Naive thymus-derived CD4-positive, alpha-beta T cell (primary cell): ENCODE measurements around the gene PRPS1L1. TPM values are rescaled to one million over a fixed set of nuclear protein-coding genes. Genes with fewer than 3 reads are reported as not detected.

Experiments
- ATAC-seq: fragments of 150-1000 bp; cut with Tn5 transposase; 2 replicates; pipeline ENCODE4 v1.10.0; 2021; ENCODE audit warnings: mild to moderate bottlenecking, moderate library complexity
- CTCF ChIA-PET: fragments of 350-600 bp; sonication (Branson Sonifier 250); formaldehyde crosslinking; loops from one replicate; lab custom pipeline; 2021; ENCODE audit warnings: antibody characterized with exemption; lab: Charles Lee
- POLR2A ChIA-PET: fragments of 350-600 bp; sonication (Branson Sonifier 250); formaldehyde crosslinking; loops from one replicate; lab custom pipeline; 2021; ENCODE audit warnings: antibody characterized with exemption, inconsistent platforms; lab: Charles Lee
- DNase-seq, 9 donors: peaks; one replicate each; pipeline versions ENCODE4 v3.0.0 to v3.0.0-alpha.2; 2020 to 2022; ENCODE audit warnings: mixed read lengths in 1 of 9
- H3K27ac ChIP-seq: one replicate; pipeline ENCODE4 v1.7.0; 2013; ENCODE audit warnings: mild to moderate bottlenecking, low read depth, low read length, moderate library complexity
- H3K27me3 ChIP-seq, 2 donors: one replicate each; pipeline ENCODE4 v1.7.0; 2013; ENCODE audit warnings: low read length in 2 of 2, mild to moderate bottlenecking in 2 of 2, moderate library complexity in 2 of 2; ENCODE audit not compliant: control insufficient read depth in 2 of 2, insufficient read depth in 2 of 2
- H3K36me3 ChIP-seq, 3 experiments: 1 replicate in 2 of 3; 2 replicates in 1 of 3; pipeline ENCODE4 v1.7.0; 2013; ENCODE audit warnings: low read length in 3 of 3, mild to moderate bottlenecking in 3 of 3, moderate library complexity in 1 of 3; ENCODE audit not compliant: insufficient read depth in 3 of 3, control insufficient read depth in 2 of 3
- H3K4me1 ChIP-seq, 2 donors: one replicate each; pipeline ENCODE4 v1.7.0; 2013; ENCODE audit warnings: low read length in 2 of 2, mild to moderate bottlenecking in 2 of 2, moderate library complexity in 1 of 2; ENCODE audit not compliant: control insufficient read depth in 2 of 2, insufficient read depth in 2 of 2
- H3K4me3 ChIP-seq: 2 replicates; pipeline ENCODE4 v1.7.0; 2013; ENCODE audit warnings: mild to moderate bottlenecking, low read length
- H3K9me3 ChIP-seq, 3 experiments: 1 replicate in 2 of 3; 2 replicates in 1 of 3; pipeline ENCODE4 v1.7.0; 2013; ENCODE audit warnings: low read length in 3 of 3; ENCODE audit not compliant: control insufficient read depth in 2 of 3
- H3K27ac Mint-ChIP-seq, 9 donors: one replicate each; pipeline ENCODE4 v1.8.0; 2020 to 2022; ENCODE audit warnings: mixed read lengths in 9 of 9, mild to moderate bottlenecking in 8 of 9, moderate library complexity in 5 of 9, inconsistent platforms in 2 of 9
- H3K27me3 Mint-ChIP-seq, 5 donors: one replicate each; pipeline ENCODE4 v1.8.0; 2021 to 2022; ENCODE audit warnings: mixed read lengths in 5 of 5, mild to moderate bottlenecking in 1 of 5
- H3K36me3 Mint-ChIP-seq, 5 donors: one replicate each; pipeline ENCODE4 v1.8.0; 2020 to 2022; ENCODE audit warnings: mixed read lengths in 5 of 5, mild to moderate bottlenecking in 3 of 5, inconsistent platforms in 1 of 5
- H3K4me1 Mint-ChIP-seq, 7 donors: one replicate each; pipeline ENCODE4 v1.8.0; 2020 to 2022; ENCODE audit warnings: mixed read lengths in 7 of 7, mild to moderate bottlenecking in 3 of 7, inconsistent platforms in 1 of 7
- H3K4me3 Mint-ChIP-seq, 10 donors: one replicate each; pipeline ENCODE4 v1.8.0; 2020 to 2022; ENCODE audit warnings: mild to moderate bottlenecking in 10 of 10, mixed read lengths in 10 of 10, moderate library complexity in 6 of 10, inconsistent platforms in 2 of 10
- H3K9me3 Mint-ChIP-seq, 11 donors: one replicate each; pipeline ENCODE4 v1.8.0; 2020 to 2022; ENCODE audit warnings: mixed read lengths in 11 of 11, mild to moderate bottlenecking in 4 of 11, inconsistent platforms in 1 of 11, moderate library complexity in 1 of 11
- intact Hi-C, 2 donors: fragments of 100-400 bp; cut with micrococcal nuclease; formaldehyde crosslinking; loops; one replicate each; pipeline ENCODE4 v1.15.1; 2023
- polyA plus RNA-seq, 2 donors: library from polyadenylated mRNA; unstranded; fragments of 300-500 nt; fragmentation: Illumina TruSeq; gene quantifications; one replicate each; pipeline ENCODE4 v1.2.3, GENCODE V29; 2021
- total RNA-seq, 6 experiments: library from RNA in 5 of 6; stranded (reverse) in 5 of 6; gene quantifications; 1 replicate in 5 of 6; 2 replicates in 1 of 6; pipeline ENCODE4 v1.2.3 and lab custom pipeline; 2021 to 2026

The PRPS1L1 gene
- total and polyA plus RNA-seq, 7 experiments from 2014 or later: not detected

GRCh38 chr7:17976952-17977351, 50.7 kb downstream of the PRPS1L1 start:
- CTCF ChIA-PET: no interaction called here
- no peak overlapping the region for H3K27ac Mint-ChIP-seq
- intact Hi-C loops: no loop called here
- Histone ChIP-seq H3K27me3 (no peaks in the 10 kb centered on the region), H3K27ac (no peak overlapping the region), H3K9me3 (no peaks in the 10 kb centered on the region), H3K4me1 (no peaks in the 10 kb centered on the region), H3K4me3 (no peak overlapping the region), H3K36me3 (no peaks in the 10 kb centered on the region)
- ATAC-seq (no peak), DNase-seq (no peak)
- no peaks in the 10 kb centered on the region for H3K36me3 Mint-ChIP-seq
- no peaks in the 10 kb centered on the region for H3K4me1 Mint-ChIP-seq
- POLR2A ChIA-PET: no interaction called here
- no peak overlapping the region for H3K4me3 Mint-ChIP-seq
- peaks cover 0 to 12% (median 4%) of the 10 kb centered on the region in 5 donors for H3K27me3 Mint-ChIP-seq
- H3K9me3 Mint-ChIP-seq: no peaks in the 10 kb centered on the region

Other genes with a start within 250 kb of the PRPS1L1 start
- 10 to 100 TPM; 23.8 to 40.9 (median 29.0) TPM for gene SNX13, start 87.4 kb downstream of the PRPS1L1 start, total RNA-seq
- gene SNX13, start 87.4 kb downstream of the PRPS1L1 start, polyA plus RNA-seq: 10 to 100 TPM; 10.4 to 13.0 TPM